GM21737 (cell line): ENCODE data around the gene DNAL4.

Source experiments
- ATAC-seq: cut with Tn5 transposase; IDR thresholded peaks from one replicate; pipeline ENCODE4 v1.9.1; 2021; ENCODE audit warnings: mild to moderate bottlenecking, moderate library complexity; ENCODE audit not compliant: unreplicated experiment

DNAL4 gene

GRCh38 chr22:38741576-38741975 lies 52.4 kb downstream of the DNAL4 start:
- ATAC-seq, result no peak

GRCh38 chr22:38741166-38741565 lies 52.8 kb downstream of the DNAL4 start:
- ATAC-seq, result no peak

- ATAC-seq, result no peak
These were observed 53.2 kb downstream of the DNAL4 start for GRCh38 chr22:38740754-38741153.

- ATAC-seq, result no peak
These were observed 53.7 kb downstream of the DNAL4 start for GRCh38 chr22:38740116-38740723.

- no peak for ATAC-seq
These were observed 54.5 kb downstream of the DNAL4 start for GRCh38 chr22:38739300-38740055.

- ATAC-seq, result no peak
These were observed 55.4 kb downstream of the DNAL4 start for GRCh38 chr22:38738475-38739070.

- no peak for ATAC-seq
These were observed 56.5 kb downstream of the DNAL4 start for GRCh38 chr22:38737302-38738060.

GRCh38 chr22:38736257-38736570 lies 57.7 kb downstream of the DNAL4 start:
- ATAC-seq, result no peak

- no peak for ATAC-seq
These were observed 58.3 kb downstream of the DNAL4 start for GRCh38 chr22:38735465-38736256.

GRCh38 chr22:38735126-38735464 lies 58.8 kb downstream of the DNAL4 start:
- ATAC-seq, result no peak

GRCh38 chr22:38734421-38735100 lies 59.4 kb downstream of the DNAL4 start:
- no peak for ATAC-seq

- no peak for ATAC-seq
These were observed 60.1 kb downstream of the DNAL4 start for GRCh38 chr22:38733724-38734381.

- no peak for ATAC-seq
These were observed 60.6 kb downstream of the DNAL4 start for GRCh38 chr22:38733329-38733723.

- ATAC-seq, result no peak
These were observed 61.6 kb downstream of the DNAL4 start for GRCh38 chr22:38732251-38732815.

GRCh38 chr22:38731703-38732161 lies 62.2 kb downstream of the DNAL4 start:
- no peak for ATAC-seq

- no peak for ATAC-seq
These were observed 63.5 kb downstream of the DNAL4 start for GRCh38 chr22:38730411-38730871.

- no peak for ATAC-seq
These were observed 64.0 kb downstream of the DNAL4 start for GRCh38 chr22:38729946-38730345.

- ATAC-seq, result no peak
These were observed 64.8 kb downstream of the DNAL4 start for GRCh38 chr22:38728871-38729796.
